Right forelimb (tissue), 1 donor: Measurements from ENCODE around the gene FPGS.
A peak's percentile ranks its signal among the peaks of the same experiment; 100 is the strongest.
"Not testable (repeated sequence)": the region's sequence is repeated elsewhere in the genome, so short reads cannot be mapped to it uniquely, and the experiment has no call there.

ENCODE experiments used
- DNase-seq: peaks from one replicate; pipeline ENCODE4 v3.0.0-alpha.2; 2018

FPGS gene

DNA sequence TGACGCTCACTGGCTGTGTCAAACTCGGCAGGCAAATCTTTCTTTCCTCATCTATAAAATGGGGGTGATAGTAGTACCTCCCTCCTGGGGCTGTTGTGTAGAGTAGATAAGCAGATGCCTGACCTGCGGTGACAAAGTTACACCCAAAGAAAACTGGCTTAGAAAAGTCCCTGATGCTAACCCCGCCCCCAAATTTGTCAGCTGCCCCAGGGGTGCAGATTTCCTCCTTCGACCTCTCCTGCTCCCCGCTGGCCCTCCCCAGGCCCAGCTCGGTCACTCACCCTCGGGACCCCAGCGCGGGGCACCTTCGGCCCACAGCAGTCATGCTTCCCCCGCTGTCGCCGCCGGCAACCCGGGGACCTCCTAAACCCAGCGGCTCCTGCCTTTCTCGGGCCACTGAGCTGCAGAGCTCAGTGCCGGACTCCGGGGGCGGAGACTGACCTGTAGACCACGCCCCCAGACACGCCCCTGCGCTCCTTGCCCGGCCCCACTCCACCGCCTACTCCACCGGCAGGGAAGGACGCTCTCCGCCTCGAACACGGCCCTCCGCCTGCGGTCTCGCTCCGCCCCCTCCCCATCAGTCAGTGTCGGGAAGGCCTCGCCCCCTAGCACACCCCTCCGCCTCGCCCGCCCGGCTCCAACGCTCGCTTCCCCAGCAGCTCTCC lies 31.6 kb upstream of the FPGS start:
- DNase-seq = peak; percentile 97

DNA sequence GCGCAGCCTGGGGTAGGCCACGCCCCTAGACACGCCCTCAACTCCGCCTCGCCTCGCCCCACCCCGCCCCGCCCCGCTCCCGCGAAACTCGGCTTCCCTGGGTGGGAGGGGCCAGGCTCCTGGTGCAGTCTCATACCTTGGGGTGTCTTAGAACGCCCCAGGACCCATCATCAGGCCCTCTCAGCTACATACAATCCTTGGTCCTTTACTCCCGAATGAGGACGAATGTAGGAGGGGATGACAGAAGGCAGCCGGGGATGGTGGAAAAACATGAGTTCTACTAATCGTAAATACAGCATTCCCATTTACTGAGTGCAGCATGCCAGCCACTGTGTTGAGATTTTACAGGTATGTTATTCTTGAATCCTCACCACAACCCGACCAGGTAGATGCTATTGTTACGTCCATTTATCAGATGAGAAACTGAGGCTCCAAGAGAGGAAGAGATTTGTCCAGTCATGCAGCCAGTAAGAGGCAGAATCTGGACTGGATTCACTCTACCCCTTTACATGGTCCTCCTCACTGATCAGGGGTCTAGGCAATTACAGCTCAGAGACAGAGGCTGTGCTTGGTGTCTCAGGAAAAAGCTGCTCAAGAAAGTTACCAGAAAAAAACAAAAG lies 31.0 kb upstream of the FPGS start:
- DNase-seq = no peak

DNA sequence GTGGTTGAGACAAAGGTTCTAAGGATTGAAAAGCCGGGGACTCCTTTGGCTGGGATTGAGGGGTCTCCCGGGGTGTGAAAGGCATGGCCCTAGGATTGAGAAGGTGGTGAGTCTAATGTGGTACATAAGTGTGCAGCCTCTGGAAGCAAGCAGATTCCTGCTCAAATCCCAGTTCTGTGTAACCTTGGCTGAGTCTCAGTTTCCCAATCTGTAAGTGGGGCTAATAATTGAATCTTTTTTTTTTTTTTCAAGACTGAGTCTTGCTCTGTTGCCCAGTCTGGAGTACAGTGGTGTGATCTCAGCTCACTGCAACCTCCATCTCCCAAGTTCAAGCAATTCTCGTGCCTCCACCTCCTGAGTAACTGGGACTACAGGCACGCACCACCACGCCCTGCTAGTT lies 30.1 kb upstream of the FPGS start:
- DNase-seq = no peak

DNA sequence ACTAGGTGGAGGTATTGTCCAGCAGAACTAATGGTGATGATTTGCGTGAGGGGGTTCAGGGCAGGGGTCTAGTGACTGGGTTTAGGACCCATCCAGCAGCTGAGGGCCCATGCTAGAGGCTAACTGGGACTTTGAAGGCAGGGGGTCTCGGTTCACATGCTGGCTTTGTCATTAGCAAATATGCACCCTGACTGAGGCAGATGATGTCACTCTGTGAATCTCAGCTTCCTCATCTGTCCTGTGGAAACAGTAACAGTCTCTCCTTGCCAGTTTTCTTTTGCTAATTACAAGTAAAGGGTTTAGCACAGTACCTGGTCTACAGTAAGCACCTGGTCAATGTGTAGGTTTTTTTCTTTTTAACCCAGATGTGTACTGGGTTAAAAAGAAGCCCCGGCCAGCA lies 29.4 kb upstream of the FPGS start:
- DNase-seq = no peak

DNA sequence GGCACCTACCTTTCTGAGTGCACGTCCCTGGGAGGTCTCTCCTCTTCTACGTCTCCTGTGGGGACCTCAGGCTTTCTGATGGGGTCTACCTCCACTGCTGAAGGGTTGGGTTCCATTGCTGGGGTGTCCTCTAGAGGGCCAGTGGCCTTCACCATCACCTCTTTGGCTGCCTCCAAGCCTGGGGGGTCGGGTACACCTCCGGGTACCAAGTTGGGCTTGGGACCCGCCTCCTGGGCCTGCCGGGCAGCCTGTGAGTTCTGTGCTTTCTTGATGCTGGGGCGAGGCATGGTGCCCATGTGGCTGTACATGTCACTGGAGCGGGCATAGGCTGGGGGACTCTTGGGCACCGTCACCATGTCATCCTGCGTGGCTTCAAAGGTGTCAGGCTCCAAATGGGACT lies 28.7 kb upstream of the FPGS start:
- DNase-seq = no peak

DNA sequence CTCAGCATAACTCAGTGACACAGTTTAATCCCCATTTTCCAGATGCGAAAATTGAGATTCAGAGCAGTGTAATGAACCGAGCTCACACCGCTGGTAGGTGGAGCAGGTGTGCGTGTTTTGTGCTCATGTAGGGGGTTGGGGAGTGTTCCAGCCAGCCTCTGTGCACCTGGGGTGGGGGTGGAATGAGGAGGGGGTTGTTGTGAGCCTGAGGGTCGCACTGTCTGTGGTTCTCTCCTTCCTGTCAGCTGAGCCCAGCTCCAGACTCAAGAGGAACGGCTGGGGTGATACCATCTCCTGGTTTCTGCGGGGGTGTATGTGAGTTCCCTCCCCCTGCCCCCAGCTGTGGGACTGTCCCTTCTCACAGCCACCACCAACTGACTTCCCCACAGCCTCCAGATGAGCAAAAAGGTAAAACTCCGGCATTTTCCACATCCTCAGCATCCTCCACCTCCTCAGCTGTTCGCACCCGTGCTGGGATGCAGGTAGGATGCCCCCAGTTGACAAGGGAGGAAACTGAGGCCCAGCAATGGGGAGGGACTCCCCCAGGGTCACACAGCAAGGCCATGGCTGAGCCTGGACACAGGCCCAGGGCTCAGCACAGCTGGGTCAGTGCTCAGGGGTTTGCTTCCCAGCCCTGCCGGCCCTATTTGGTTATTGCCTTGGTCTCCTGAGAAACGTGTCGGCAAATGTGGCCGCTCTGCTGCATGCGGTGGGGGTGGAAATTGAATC lies 26.3 kb upstream of the FPGS start:
- DNase-seq = no peak

DNA sequence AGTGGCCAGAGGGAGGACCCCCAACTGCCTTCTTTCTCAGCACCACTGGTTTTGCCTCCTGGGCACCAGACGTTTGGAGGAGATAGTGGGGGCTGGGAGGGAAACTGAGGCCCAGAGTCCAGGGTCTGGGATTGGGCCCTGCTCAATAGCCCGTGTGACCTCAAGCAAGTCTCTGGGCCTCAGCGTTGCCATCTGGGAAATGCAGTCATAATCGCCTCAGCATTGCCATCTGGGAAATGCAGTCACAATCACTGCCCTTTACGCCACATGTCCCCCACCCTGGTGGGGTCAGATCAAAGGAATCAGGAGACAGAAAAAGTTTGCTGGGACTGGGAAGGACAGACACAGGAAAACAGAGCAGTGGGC lies 25.8 kb upstream of the FPGS start:
- no peak for DNase-seq

DNA sequence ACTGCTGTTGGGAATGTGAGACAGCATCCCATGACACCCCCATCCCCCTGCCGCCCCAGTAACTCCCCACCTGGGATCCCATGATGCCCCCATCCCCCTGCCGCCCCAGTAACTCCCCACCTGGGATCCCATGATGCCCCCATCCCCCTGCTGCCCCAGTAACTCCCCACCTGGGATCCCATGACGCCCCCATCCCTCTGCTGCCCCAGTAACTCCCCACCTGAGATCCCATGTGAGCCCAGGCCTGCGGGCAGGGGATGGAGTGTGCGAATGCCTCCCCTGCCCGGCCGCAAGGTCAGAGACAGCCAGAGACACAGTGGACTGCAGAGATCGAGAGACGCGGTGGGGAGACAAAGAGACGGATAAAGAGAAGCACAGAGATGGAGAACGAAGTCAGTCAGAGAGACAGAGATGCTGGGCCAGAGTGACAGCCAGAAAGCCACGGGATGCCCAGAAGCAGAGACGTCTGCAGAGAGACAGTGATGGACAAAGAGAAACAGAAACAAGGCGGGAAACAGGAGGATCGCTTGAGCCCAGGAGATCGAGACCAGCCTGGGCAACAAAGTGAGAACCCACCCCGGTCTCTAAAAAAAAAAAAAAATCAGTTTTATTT lies 25.2 kb upstream of the FPGS start:
- no peak for DNase-seq

DNA sequence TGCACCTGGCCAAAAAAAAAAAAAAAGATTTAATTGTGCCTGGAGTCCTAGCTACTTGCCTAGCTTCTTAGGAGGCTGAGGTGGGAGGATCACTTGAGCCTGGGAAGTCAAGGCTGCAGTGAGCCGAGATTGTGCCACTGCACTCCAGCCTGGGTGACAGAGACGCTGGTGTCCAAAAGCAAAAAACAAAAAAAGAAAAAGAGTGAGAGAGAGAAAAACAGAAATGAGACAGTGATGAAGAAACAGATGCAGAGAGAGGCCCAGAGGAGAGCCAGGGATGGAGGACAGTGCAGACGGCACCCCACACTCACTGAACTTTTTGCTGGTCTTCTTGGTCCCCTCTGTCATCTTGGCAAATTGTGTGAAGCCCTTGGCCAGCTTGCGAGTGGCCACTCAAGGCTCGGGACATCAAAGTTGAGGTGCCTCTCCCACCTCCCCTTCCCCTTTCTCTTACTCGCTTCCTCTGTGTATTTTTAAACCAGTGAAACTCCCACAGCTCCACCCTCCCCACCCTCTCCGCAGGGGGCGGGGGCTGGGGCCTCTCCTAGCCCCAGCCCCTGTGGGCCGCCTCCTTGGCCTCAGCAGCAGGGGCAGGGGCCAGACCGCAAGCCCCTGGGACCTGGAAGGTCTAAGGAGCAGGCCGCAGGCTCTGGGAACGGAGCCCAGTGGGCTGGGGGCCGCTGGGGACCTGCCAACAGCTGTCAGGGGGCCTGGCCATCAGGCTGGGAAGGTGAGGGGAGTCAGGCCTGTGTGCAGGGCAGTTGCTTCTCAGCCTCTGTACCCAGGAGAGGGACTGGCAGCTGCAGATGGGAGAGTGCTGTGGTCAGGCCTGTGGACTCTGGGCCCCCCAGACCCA lies 24.2 kb upstream of the FPGS start, which contains the start of gene SH2D3C:
Gene SH2D3C (minus strand): TSS at position 387 of the 856 bp plus-strand sequence. CDS start 39 bp downstream, at position 348.
- no peak for DNase-seq

DNA sequence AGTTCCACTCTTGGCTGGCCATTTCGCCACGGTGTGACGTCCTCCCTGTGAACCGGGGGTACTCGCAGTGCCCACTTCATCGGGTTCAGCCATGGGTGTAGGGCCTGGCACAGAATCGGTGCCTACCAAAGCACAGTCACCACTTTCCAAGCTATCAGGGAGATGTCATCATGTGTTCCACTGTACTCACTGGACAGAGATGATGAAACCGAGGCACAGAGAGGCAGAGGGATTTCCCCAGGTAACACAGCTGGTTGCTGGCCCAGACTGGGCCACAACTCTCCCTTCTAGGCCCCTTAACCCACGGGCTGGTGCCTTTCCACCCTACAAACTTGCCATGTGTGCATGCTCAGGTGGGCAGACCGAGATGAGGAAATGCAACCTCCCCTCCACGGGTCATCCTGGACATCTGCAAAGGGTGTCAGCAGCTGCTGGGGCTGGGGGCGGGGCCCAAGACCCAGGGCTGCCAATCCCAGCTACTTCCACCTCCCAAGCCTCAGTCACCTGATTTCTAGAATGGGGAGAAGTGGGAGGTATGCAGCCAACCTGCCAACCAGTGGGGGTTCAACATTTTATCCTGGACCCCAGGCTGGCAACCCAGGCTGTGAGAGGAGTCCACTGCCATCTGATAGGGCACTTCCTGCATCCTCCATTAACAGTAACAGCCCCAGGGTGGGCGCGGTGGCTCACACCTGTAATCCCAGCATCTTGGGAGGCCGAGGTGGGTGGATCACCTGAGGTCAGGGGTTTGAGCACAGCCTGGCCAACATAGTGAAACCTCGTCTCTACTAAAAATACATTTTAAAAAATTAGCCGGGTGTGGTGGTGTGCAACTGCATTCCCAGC lies 23.3 kb upstream of the FPGS start:
- DNase-seq = no peak

DNA sequence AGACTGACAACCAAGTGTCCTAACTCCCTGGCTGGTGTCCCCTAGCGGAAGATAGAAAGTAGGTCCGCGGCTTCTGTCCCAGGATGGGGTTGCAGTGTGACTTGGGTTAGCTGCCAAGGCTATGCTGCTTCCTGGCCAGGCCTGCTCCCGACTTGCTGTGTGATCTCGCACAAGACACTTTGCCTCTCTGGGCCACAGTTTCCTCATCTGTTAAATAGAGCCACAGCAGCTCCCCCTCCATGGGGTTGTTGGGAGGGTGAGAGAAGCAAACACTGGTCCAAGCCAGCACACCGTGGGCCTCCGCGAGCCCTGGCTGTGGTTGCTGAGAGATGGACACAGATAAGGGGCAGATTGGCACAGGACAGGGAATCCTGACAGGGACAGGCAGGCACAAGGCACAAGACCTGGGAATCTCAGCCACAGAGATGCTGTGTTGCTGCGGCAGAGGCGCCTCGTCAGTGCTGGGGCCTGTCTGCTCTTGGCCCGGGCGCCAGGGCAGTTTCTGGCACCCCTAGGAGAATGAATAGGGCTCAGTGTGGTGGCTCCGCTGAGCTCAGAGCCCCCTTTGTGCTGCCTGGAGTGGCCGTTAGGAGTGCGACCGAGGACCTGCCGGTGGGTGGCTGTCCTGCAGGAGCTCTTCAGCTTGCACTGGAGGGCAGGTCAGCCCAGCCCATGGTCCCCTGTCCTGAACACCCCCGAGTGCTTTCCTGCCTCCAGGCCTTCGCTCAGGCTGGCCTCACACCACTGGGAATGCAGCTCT lies 22.4 kb upstream of the FPGS start:
- DNase-seq = no peak

DNA sequence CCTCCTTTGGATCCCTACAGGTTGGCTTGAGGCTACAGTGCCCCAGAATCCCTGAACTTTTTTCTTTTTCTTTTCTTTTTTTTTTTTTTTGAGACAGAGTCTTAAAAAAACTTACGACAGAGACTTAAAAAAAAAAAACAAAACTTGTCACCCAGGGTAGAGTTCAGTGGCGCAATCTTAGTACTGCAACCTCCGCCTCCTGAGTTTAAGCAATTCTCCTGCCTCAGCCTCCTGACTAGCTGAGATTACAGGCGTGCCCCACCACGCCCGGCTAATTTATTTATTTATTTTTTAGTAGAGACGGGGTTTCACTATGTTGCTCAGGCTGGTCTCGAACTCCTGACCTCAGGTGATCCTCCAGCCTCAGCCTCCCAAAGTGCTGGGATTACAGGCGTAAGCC lies 21.8 kb upstream of the FPGS start:
- not testable (repeated sequence) for DNase-seq

DNA sequence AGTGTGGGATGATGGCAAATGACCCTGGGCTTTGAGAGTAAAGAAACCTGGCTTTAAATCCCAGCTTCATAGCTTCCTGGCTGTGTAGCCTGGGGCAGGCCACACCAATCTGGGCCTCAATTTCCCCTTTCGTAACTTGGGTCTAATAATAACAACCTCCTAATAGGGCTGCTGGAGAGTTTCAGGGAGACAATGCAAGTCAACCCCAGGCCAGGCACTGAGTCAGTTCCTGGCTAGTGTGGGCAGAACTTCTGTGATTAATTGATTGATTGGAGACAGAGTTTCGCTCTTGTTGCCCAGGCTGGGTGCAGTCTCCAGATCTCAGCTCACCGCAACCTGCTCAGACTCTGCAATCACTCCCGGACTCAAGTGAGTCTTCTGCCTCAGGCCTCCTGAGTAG lies 20.9 kb upstream of the FPGS start:
- no peak for DNase-seq

DNA sequence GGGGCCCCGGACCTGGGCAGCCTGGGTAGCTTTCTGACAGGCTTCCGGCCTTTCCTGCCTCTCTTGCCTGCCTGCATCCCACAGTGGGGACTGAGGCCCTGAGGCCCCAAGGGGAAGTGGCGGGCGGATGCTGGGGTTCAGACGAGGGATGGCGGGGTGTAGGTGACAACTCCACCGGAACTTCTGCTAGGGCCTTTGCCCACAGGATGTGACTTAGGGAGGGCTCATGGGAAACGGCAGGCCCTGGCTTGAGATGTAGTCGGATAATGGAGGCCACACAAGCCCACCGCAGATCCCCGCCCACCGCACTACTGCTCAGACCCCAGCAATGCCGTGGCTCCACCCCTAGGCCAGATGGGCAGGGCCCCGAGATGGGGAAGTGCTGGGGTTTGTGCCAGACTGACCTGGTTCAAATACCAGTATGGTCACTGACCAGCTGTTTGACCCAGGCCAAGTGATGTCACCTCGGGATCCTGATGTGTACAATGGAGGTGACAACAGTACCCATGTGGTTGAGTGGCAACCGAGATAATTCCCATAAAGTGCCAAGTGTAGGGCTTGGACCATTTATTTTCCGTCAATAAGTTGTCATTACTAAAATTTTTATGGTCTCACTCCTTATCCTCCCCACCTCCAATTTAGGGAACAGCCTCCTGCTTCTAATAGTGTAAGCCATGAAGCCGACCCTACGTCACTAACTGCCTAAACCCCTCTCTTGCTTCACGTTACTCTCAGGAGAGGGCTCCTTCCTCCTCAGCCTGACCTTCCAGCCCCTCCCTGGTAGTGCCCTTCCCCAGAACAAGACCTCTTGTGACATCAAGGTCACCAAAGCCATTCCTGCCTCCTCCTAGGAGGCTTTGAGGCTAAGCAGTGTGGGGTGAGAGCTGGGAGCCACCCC lies 19.3 kb upstream of the FPGS start:
- peak; percentile 54 for DNase-seq

DNA sequence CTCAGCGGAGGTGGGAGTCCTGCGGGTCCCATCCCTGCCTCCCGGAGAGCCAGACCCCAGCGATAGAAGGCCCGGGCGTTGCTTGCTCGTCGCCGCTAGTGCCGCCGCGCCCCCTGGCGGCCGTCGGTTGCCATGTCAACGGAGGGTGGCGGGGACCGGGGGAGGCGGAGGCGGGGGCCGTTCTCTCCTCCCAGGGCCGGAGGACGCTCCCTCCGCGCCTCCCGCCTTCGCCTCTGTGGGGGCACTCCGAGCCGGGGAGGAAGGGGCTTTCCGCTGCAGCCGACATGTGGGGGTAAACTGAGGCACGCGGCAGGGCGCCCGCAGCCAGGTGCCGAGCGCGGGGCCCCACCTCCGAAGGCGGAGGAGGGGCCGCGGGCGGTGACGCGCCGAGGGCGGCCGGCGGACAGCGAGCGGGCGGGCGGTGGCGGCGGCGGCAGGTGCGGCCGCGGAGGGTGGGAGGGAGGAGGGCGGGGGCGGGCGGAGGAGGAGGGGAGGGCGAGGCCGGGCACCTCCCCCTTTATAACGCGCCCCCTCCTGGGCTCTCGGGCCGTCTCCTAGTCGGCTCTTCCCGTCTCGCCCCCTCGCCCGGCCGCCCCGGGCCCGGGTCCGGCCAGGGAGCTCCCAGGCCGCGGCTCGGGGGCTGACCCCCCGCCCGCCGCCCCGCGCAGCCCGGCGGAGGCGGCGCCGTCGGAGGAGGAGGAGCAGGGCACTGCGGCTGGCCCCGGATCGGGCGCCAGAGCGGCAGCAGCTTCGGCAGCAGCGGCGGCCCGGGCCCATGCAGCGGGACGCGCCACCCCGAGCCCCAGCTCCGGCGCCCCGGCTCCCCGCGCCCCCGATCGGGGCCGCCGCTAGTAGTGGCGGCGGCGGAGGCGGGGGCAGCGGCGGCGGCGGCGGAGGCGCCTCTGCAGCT lies 17.4 kb upstream of the FPGS start:
- peak; percentile 94 for DNase-seq

DNA sequence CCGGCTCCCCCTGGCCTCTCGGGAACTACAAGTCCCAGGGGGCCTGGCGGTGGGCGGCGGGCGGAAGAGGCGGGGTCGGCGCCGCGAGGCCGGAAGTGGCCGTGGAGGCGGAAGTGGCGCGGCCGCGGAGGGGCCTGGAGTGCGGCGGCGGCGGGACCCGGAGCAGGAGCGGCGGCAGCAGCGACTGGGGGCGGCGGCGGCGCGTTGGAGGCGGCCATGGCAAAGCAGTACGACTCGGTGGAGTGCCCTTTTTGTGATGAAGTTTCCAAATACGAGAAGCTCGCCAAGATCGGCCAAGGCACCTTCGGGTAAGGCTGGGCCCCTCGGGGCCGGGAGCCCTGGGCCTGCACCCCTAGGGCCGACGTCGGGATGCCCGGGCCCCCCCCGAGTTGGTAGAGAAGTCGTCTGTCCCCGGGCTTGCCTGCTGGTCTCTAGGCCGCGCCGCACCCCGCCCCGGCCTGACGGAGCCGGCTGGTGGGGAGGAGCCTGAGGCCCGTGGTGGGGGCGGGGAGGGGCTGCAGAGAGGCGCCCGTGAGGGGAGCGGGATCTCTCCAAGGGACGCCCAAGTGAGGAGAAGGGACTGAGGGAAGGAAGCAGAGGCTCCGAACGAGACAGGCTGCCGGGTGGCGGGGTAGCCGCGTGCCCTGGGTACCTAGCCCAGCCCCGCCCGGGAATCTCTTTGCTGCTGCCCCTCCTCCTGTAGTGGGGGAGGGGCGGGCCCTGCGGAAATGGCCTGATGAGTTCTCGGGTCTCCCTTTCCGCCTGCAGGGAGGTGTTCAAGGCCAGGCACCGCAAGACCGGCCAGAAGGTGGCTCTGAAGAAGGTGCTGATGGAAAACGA lies 16.5 kb upstream of the FPGS start, which contains the start of gene CDK9:
Gene CDK9 (plus strand): TSS at position 102 of the 840 bp plus-strand sequence. CDS start 115 bp downstream, at position 217.
- DNase-seq = peak; percentile 97

DNA sequence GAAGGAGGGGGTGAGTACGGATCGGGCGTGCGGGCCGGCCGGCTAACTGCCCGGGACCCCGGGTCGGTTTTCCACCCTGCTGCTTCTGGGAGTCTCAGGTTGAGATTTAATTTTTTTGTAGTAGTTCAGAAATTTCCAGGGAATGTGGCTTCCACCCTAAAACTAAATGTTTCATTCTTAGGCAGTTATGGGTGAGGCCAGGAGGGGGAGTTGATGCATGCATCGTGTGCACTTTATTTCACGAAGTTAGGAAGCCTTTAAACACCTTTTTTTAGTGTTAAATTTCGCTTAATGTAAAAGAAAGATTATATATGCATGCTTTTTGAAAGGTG lies 15.9 kb upstream of the FPGS start:
- no peak for DNase-seq
